Peyer's patch (tissue), 4 donors: Measurements from ENCODE around the gene DDAH1.

Source experiments
- POLR2A ChIP-seq, 2 donors: fragments of 450-650 bp; IDR thresholded peaks; one replicate each; pipeline ENCODE4 v1.5.1; 2017; ENCODE audit warnings: antibody characterized with exemption in 2 of 2, mild to moderate bottlenecking in 2 of 2, moderate library complexity in 2 of 2
- TF ChIP-seq, protein P1 (sequence below), 6 experiments: fragments of 450-650 bp in 4 of 6; fragments of 200-600 bp in 2 of 6; sonication (generic) in 1 of 6; IDR thresholded peaks; one replicate each; pipeline ENCODE4 v1.5.1; 2017 to 2019; ENCODE audit warnings: antibody characterized with exemption in 6 of 6, mild to moderate bottlenecking in 3 of 6, moderate library complexity in 1 of 6

DNA sequence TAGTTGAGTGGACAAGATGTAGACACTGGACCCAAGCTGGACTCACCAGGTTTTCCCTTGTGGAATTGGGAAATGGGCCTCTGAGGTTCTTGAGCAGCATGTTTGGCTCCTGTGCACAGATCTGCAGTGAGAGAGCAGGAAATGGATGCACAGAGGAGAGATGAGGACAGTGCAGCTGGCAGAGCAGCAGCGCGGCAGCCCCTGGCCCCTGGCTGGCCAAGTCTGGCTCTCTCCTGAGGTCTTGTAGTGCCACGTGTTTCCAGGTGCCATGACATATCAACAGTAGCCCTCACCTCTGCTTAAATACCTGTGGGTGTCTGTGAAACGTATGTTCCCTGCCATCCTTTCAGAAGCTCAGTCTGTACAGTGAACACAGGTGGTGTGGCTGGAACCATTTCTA is 169.3 kb downstream of the DDAH1 start:
- TF ChIP-seq, protein P1, sequence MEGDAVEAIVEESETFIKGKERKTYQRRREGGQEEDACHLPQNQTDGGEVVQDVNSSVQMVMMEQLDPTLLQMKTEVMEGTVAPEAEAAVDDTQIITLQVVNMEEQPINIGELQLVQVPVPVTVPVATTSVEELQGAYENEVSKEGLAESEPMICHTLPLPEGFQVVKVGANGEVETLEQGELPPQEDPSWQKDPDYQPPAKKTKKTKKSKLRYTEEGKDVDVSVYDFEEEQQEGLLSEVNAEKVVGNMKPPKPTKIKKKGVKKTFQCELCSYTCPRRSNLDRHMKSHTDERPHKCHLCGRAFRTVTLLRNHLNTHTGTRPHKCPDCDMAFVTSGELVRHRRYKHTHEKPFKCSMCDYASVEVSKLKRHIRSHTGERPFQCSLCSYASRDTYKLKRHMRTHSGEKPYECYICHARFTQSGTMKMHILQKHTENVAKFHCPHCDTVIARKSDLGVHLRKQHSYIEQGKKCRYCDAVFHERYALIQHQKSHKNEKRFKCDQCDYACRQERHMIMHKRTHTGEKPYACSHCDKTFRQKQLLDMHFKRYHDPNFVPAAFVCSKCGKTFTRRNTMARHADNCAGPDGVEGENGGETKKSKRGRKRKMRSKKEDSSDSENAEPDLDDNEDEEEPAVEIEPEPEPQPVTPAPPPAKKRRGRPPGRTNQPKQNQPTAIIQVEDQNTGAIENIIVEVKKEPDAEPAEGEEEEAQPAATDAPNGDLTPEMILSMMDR (IDR thresholded peaks at IDR 0.05) = no peak
- no peak for TF ChIP-seq POLR2A (IDR thresholded peaks at IDR 0.05)
